IMR-90 (cell line): ENCODE measurements around the gene MAML3. TPM values are rescaled to one million over a fixed set of nuclear protein-coding genes. Genes with fewer than 3 reads are reported as not detected.

Experiments
- ATAC-seq: fragments of 200-7000 bp; cut with Tn5 transposase; 2 replicates; pipeline ENCODE4 v1.9.1; 2020; ENCODE audit warnings: low read depth, mild to moderate bottlenecking, moderate library complexity
- BruUV-seq: library from RNA; stranded (reverse); fragments of 400-500 nt; replicated peaks from 2 replicates; lab custom pipeline; 2021; lab: Mats Ljungman, UMichigan
- CTCF ChIA-PET: fragments of 300-600 bp; formaldehyde crosslinking; extraction: SDS; loops from one replicate; lab custom pipeline; 2021; ENCODE audit warnings: antibody characterized with exemption; lab: Yijun Ruan, JAX
- POLR2A ChIA-PET: fragments of 300-600 bp; sonication (Branson Sonifier 250); formaldehyde crosslinking; loops from one replicate; lab custom pipeline; 2022; ENCODE audit warnings: antibody characterized with exemption; ENCODE audit not compliant: unreplicated experiment; lab: Charles Lee
- DNase-seq: peaks from one replicate; pipeline ENCODE4 v3.0.0; 2013
- H2AFZ ChIP-seq: replicated peaks from 2 replicates; pipeline ENCODE3; 2013; ENCODE audit warnings: low read length, mild to moderate bottlenecking; ENCODE audit not compliant: poor library complexity
- H2AK5ac ChIP-seq: 2 replicates; pipeline ENCODE4 v1.6.1; 2013; ENCODE audit warnings: low read depth, low read length, inconsistent platforms
- H2AK9ac ChIP-seq: replicated peaks from 2 replicates; pipeline ENCODE3; 2013; ENCODE audit warnings: mild to moderate bottlenecking, low read depth, low read length, moderate library complexity; ENCODE audit not compliant: poor library complexity
- H2BK120ac ChIP-seq: 2 replicates; pipeline ENCODE4 v1.6.1; 2013; ENCODE audit warnings: low read depth, low read length, inconsistent platforms
- H2BK15ac ChIP-seq: 3 replicates; pipeline ENCODE4 v1.6.1; 2013; ENCODE audit warnings: low read depth, low read length, inconsistent platforms
- H2BK20ac ChIP-seq: 2 replicates; pipeline ENCODE4 v1.6.1; 2013; ENCODE audit warnings: low read depth, mild to moderate bottlenecking, inconsistent platforms, low read length, moderate library complexity
- H2BK5ac ChIP-seq: 2 replicates; pipeline ENCODE4 v1.6.1; 2013; ENCODE audit warnings: mild to moderate bottlenecking, low read depth, low read length, inconsistent platforms; ENCODE audit not compliant: poor library complexity, severe bottlenecking
- H3K14ac ChIP-seq: replicated peaks from 2 replicates; pipeline ENCODE4 v1.6.1; 2013; ENCODE audit warnings: low read depth, low read length, inconsistent platforms
- H3K18ac ChIP-seq: 2 replicates; pipeline ENCODE4 v1.6.1; 2013; ENCODE audit warnings: low read depth, low read length, control low read depth
- H3K23ac ChIP-seq: 2 replicates; pipeline ENCODE4 v1.6.1; 2013; ENCODE audit warnings: low read depth, low read length, inconsistent platforms
- H3K27ac ChIP-seq: 2 replicates; pipeline ENCODE4 v1.5.1; 2013; ENCODE audit warnings: mild to moderate bottlenecking, control low read depth, low read length; ENCODE audit not compliant: insufficient read depth
- H3K27me3 ChIP-seq: 2 replicates; pipeline ENCODE4 v1.6.1; 2013; ENCODE audit warnings: low read length; ENCODE audit not compliant: control insufficient read depth, insufficient read depth
- H3K36me3 ChIP-seq: 2 replicates; pipeline ENCODE4 v1.6.1; 2013; ENCODE audit warnings: low read length, mixed read lengths; ENCODE audit not compliant: control insufficient read depth, insufficient read depth
- H3K4ac ChIP-seq: 2 replicates; pipeline ENCODE4 v1.6.1; 2013; ENCODE audit warnings: low read depth, low read length, inconsistent platforms
- H3K4me1 ChIP-seq: 2 replicates; pipeline ENCODE4 v1.6.1; 2013; ENCODE audit warnings: low read length, mixed read lengths; ENCODE audit not compliant: control insufficient read depth, insufficient read depth
- H3K4me2 ChIP-seq: 2 replicates; pipeline ENCODE4 v1.6.1; 2013; ENCODE audit warnings: low read depth, mild to moderate bottlenecking, control low read depth, low read length, moderate library complexity
- H3K4me3 ChIP-seq: 2 replicates; pipeline ENCODE4 v1.5.1; 2013; ENCODE audit warnings: low read depth, mild to moderate bottlenecking, control low read depth, low read length, moderate library complexity; ENCODE audit not compliant: insufficient read depth
- H3K56ac ChIP-seq: 2 replicates; pipeline ENCODE4 v1.6.1; 2013; ENCODE audit warnings: low read length, inconsistent platforms; ENCODE audit not compliant: insufficient read depth; ENCODE audit errors: extremely low read depth
- H3K79me1 ChIP-seq, 2 experiments: 2 replicates each; pipeline ENCODE4 v1.6.1; 2013; ENCODE audit warnings: low read length in 2 of 2, inconsistent platforms in 1 of 2, low read depth in 1 of 2
- H3K9ac ChIP-seq: 2 replicates; pipeline ENCODE4 v1.6.1; 2013; ENCODE audit warnings: low read depth, low read length, control low read depth
- H3K9me1 ChIP-seq: 2 replicates; pipeline ENCODE4 v1.6.1; 2013; ENCODE audit warnings: low read length, inconsistent platforms; ENCODE audit not compliant: insufficient read depth
- H3K9me3 ChIP-seq: 2 replicates; pipeline ENCODE4 v1.6.1; 2013; ENCODE audit warnings: low read length; ENCODE audit not compliant: control insufficient read depth, insufficient read depth
- H4K20me1 ChIP-seq: 2 replicates; pipeline ENCODE4 v1.6.1; 2013; ENCODE audit warnings: low read length, inconsistent platforms; ENCODE audit not compliant: insufficient read depth
- H4K5ac ChIP-seq: 2 replicates; pipeline ENCODE4 v1.6.1; 2013; ENCODE audit warnings: mild to moderate bottlenecking, low read depth, low read length, control low read depth
- H4K8ac ChIP-seq, 2 experiments: 2 replicates each; pipeline ENCODE4 v1.6.1; 2013; ENCODE audit warnings: low read depth in 2 of 2, low read length in 2 of 2, control low read depth in 1 of 2, inconsistent platforms in 1 of 2
- H4K91ac ChIP-seq: 2 replicates; pipeline ENCODE4 v1.6.1; 2013; ENCODE audit warnings: low read depth, low read length, inconsistent platforms; ENCODE audit not compliant: insufficient read depth
- CHD1 ChIP-seq: IDR thresholded peaks from 2 replicates; pipeline ENCODE4 v1.6.1; 2012; ENCODE audit warnings: low read depth, low read length, improper control_type of control experiment
- ELK1 ChIP-seq: fragments of 150-350 bp; IDR thresholded peaks from 2 replicates; pipeline ENCODE4 v1.6.1; 2016; ENCODE audit warnings: low read depth, mild to moderate bottlenecking, low read length, moderate library complexity, borderline replicate concordance
- MAFK ChIP-seq: IDR thresholded peaks from 2 replicates; pipeline ENCODE4 v1.6.1; 2012; ENCODE audit warnings: low read depth, low read length, improper control_type of control experiment
- MAZ ChIP-seq: IDR thresholded peaks from 2 replicates; pipeline ENCODE4 v1.6.1; 2012; ENCODE audit warnings: low read depth, mild to moderate bottlenecking, low read length, improper control_type of control experiment, moderate library complexity, borderline replicate concordance
- POLR2A ChIP-seq: IDR thresholded peaks from 2 replicates; pipeline ENCODE4 v1.6.1; 2012; ENCODE audit warnings: mild to moderate bottlenecking, low read depth, low read length
- RAD21 ChIP-seq: IDR thresholded peaks from 2 replicates; pipeline ENCODE4 v1.6.1; 2012; ENCODE audit warnings: low read length, improper control_type of control experiment
- RFX5 ChIP-seq: IDR thresholded peaks from 2 replicates; pipeline ENCODE4 v1.8.0; 2012; ENCODE audit warnings: low read depth, mild to moderate bottlenecking, low read length, moderate library complexity
- SMC3 ChIP-seq: fragments of 150-350 bp; IDR thresholded peaks from 2 replicates; pipeline ENCODE4 v1.6.1; 2016; ENCODE audit warnings: low read depth, mild to moderate bottlenecking, antibody characterized with exemption, low read length, moderate library complexity
- WGBS, 2 experiments: methylation state at CpG; one replicate each; pipeline versions ENCODE4 v1.1.5 to v1.1.7; 2013; ENCODE audit warnings: missing lambda C conversion rate in 2 of 2; ENCODE audit not compliant: insufficient read length in 1 of 2; ENCODE audit errors: extremely low coverage in 2 of 2; 5-methylcytosine and 5-hydroxymethylcytosine counted together
- dilution Hi-C: fragments of 300-500 bp; cut with HindIII; formaldehyde crosslinking; loops from one replicate; pipeline ENCODE4 v1.14.3; 2018; ENCODE audit warnings: low sequenced_read_pairs; ENCODE audit not compliant: unreplicated experiment
- in situ Hi-C: fragments of 300-500 bp; cut with MboI; formaldehyde crosslinking; loops from 3 replicates; pipeline ENCODE4 v1.14.3; 2019; ENCODE audit warnings: low sequenced_read_pairs, inconsistent platforms, mixed read lengths
- intact Hi-C: fragments of 100-400 bp; cut with micrococcal nuclease; formaldehyde crosslinking; loops from 2 replicates; pipeline ENCODE4 v1.10.0; 2022
- polyA plus RNA-seq, 3 experiments: library from polyadenylated mRNA; depleted of rRNA; stranded (reverse); fragments of >200 nt; gene quantifications; 2 replicates each; pipeline ENCODE4 v1.2.3, GENCODE V29; 2012; ENCODE audit warnings: low replicate concordance in 1 of 3
- total RNA-seq: library from RNA; depleted of rRNA; stranded (reverse); fragments of >200 nt; gene quantifications from 2 replicates; pipeline ENCODE4 v1.2.3, GENCODE V29; 2012

Gene MAML3
- total and polyA plus RNA-seq, 2 of the 4 experiments (the other 2 are of a cell fraction): 0.90 to 1.7 TPM

GRCh38 chr4:139825523-139826014 is 328.4 kb downstream of the MAML3 start:
- Histone ChIP-seq H2AFZ (no peak overlapping the region), H4K5ac (no peak overlapping the region), H3K56ac (no peak overlapping the region), H3K4me3 (no peak overlapping the region), H3K23ac (no peak overlapping the region), H3K4me2 (no peak overlapping the region), H4K91ac (no peak overlapping the region), H4K20me1 (no peaks in the 10 kb centered on the region), H2AK5ac (no peak overlapping the region), H3K36me3 (no peaks in the 10 kb centered on the region), H2BK15ac (no peak overlapping the region), H3K18ac (no peak overlapping the region), H3K9me1 (no peaks in the 10 kb centered on the region), H3K9me3 (no peaks in the 10 kb centered on the region), H2BK5ac (no peak overlapping the region), H3K27me3 (no peaks in the 10 kb centered on the region), H3K4me1 (no peaks in the 10 kb centered on the region), H3K79me1 (no peaks in the 10 kb centered on the region), H3K4ac (no peak overlapping the region), H2BK120ac (no peak overlapping the region), H2BK20ac (no peak overlapping the region), H3K27ac (no peak overlapping the region), H3K9ac (no peak overlapping the region), H3K14ac (no peak overlapping the region), H2AK9ac (no peak overlapping the region), H4K8ac (no peak overlapping the region)
- no peak for ATAC-seq
- dilution Hi-C loops (no loop called here), intact Hi-C loops (no loop called here), in situ Hi-C loops (no loop called here)
- DNase-seq: no peak
- CTCF ChIA-PET: no interaction called here
- TF ChIP-seq MAFK (no peak), POLR2A (no peak), CHD1 (no peak), ELK1 (no peak), RFX5 (no peak), RAD21 (no peak), MAZ (no peak), SMC3 (no peak)
- BruUV-seq: no TSS peak
- POLR2A ChIA-PET: no interaction called here
- WGBS, 2 experiments: no CpG with 5 or more reads among the region's 13 CpGs
